Osteoblast (primary cell): ENCODE data around the gene KRTAP3-1. TPM values are rescaled to one million over a fixed set of nuclear protein-coding genes. Genes with fewer than 3 reads are reported as not detected.

Experiments used
- DNase-seq: peaks from one replicate; pipeline ENCODE4 v3.0.0; 2011; ENCODE audit warnings: low spot score, mixed read lengths; ENCODE audit not compliant: insufficient read length; ENCODE audit errors: missing footprints
- H2AFZ ChIP-seq: 2 replicates; pipeline ENCODE4 v1.6.0; 2011; ENCODE audit warnings: mild to moderate bottlenecking, low read length
- H3K27ac ChIP-seq: 2 replicates; pipeline ENCODE4 v1.5.1; 2011; ENCODE audit warnings: mild to moderate bottlenecking, low read depth, low read length, moderate library complexity
- H3K27me3 ChIP-seq: 2 replicates; pipeline ENCODE4 v1.6.0; 2012; ENCODE audit warnings: mild to moderate bottlenecking, control low read depth, inconsistent platforms, low read length, moderate library complexity; ENCODE audit not compliant: insufficient read depth
- H3K36me3 ChIP-seq: 2 replicates; pipeline ENCODE4 v1.5.1; 2011; ENCODE audit warnings: mild to moderate bottlenecking, low read length, control low read depth, moderate library complexity; ENCODE audit not compliant: insufficient read depth
- H3K4me1 ChIP-seq: 2 replicates; pipeline ENCODE4 v1.5.1; 2011; ENCODE audit warnings: mild to moderate bottlenecking, low read length, control low read depth, moderate library complexity; ENCODE audit not compliant: insufficient read depth
- H3K4me2 ChIP-seq: 2 replicates; pipeline ENCODE4 v1.6.0; 2011; ENCODE audit warnings: mild to moderate bottlenecking, low read length; ENCODE audit not compliant: insufficient read depth
- H3K4me3 ChIP-seq: fragments of 200-600 bp; sonication (generic); 3 replicates; pipeline ENCODE4 v1.5.1; 2012; ENCODE audit warnings: mild to moderate bottlenecking, low read length, inconsistent platforms; ENCODE audit not compliant: insufficient read depth
- H3K79me2 ChIP-seq: 2 replicates; pipeline ENCODE4 v1.6.0; 2012; ENCODE audit warnings: mild to moderate bottlenecking, low read length, control low read depth, inconsistent platforms; ENCODE audit not compliant: insufficient read depth
- H3K9me3 ChIP-seq: 2 replicates; pipeline ENCODE4 v1.5.1; 2011; ENCODE audit warnings: low read depth, low read length, control low read depth
- H4K20me1 ChIP-seq: 2 replicates; pipeline ENCODE4 v1.6.0; 2012; ENCODE audit warnings: mild to moderate bottlenecking, low read length, control low read depth; ENCODE audit not compliant: insufficient read depth
- total RNA-seq: library from RNA; depleted of rRNA; stranded (reverse); fragments of >200 nt; gene quantifications from 2 replicates; pipeline ENCODE4 v1.2.3, GENCODE V29; 2012
- TF ChIP-seq, protein P1 (sequence below): IDR thresholded peaks from 2 replicates; pipeline ENCODE4 v1.5.1; 2011; ENCODE audit warnings: mild to moderate bottlenecking, low read depth, low read length, moderate library complexity; ENCODE audit errors: extremely low read depth

The KRTAP3-1 gene
- total RNA-seq, 1 donor: not detected

DNA sequence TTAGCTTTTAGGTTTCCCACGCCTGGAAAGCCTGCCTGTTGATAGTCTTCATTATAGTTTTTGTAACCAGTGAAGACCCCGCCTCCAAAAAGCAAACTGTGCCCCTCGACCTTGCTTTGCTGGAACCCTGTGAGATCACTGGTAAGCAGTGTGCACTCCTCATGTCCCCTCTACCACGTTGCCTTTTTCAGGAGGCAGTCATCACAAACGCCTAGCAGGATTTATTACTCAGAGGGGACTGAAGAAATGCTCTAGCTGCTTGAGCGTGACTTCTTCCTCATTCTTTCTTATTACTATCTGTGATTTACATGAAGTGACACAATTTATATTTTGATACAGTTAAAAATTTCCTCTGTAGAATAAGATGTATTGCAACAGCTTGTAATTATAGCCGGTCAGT, 6.5 kb upstream of the KRTAP3-1 start:
- Histone ChIP-seq H3K27me3 (no peaks in the 10 kb centered on the region), H3K4me1 (no peaks in the 10 kb centered on the region), H3K79me2 (no peaks in the 10 kb centered on the region), H4K20me1 (no peaks in the 10 kb centered on the region), H3K4me2 (no peak overlapping the region), H3K36me3 (no peaks in the 10 kb centered on the region), H3K27ac (no peak overlapping the region), H3K9me3 (no peaks in the 10 kb centered on the region), H3K4me3 (no peak overlapping the region), H2AFZ (no peak overlapping the region)
- no peak for DNase-seq
- TF ChIP-seq, protein P1, sequence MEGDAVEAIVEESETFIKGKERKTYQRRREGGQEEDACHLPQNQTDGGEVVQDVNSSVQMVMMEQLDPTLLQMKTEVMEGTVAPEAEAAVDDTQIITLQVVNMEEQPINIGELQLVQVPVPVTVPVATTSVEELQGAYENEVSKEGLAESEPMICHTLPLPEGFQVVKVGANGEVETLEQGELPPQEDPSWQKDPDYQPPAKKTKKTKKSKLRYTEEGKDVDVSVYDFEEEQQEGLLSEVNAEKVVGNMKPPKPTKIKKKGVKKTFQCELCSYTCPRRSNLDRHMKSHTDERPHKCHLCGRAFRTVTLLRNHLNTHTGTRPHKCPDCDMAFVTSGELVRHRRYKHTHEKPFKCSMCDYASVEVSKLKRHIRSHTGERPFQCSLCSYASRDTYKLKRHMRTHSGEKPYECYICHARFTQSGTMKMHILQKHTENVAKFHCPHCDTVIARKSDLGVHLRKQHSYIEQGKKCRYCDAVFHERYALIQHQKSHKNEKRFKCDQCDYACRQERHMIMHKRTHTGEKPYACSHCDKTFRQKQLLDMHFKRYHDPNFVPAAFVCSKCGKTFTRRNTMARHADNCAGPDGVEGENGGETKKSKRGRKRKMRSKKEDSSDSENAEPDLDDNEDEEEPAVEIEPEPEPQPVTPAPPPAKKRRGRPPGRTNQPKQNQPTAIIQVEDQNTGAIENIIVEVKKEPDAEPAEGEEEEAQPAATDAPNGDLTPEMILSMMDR: no peak

DNA sequence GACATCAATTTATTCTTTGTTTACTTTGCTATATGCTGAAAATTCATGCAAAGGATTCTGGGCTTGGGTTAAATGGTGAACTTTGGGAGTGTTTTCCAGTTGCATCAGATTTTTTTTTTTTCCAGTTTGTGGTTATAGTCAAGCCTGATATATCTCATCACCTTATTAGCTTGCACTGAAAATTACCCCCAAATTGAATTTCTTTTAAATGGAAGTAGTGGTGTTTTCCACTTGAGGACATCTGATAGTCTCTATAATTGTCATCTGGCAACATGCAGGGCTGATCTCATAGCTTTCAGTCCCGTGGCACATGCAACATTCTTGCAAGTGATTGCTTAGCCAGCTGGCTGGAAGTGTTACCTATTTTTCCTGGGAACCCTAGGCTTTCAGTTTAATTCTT, 4.7 kb upstream of the KRTAP3-1 start:
- no peaks in the 10 kb centered on the region for H3K36me3 ChIP-seq
- H3K27me3 ChIP-seq: no peaks in the 10 kb centered on the region
- H4K20me1 ChIP-seq: no peaks in the 10 kb centered on the region
- H2AFZ ChIP-seq: no peak overlapping the region
- TF ChIP-seq, protein P1: no peak
- H3K4me2 ChIP-seq: no peak overlapping the region
- H3K79me2 ChIP-seq: no peaks in the 10 kb centered on the region
- no peak overlapping the region for H3K27ac ChIP-seq
- DNase-seq: no peak
- H3K9me3 ChIP-seq: no peaks in the 10 kb centered on the region
- no peak overlapping the region for H3K4me3 ChIP-seq
- no peaks in the 10 kb centered on the region for H3K4me1 ChIP-seq

DNA sequence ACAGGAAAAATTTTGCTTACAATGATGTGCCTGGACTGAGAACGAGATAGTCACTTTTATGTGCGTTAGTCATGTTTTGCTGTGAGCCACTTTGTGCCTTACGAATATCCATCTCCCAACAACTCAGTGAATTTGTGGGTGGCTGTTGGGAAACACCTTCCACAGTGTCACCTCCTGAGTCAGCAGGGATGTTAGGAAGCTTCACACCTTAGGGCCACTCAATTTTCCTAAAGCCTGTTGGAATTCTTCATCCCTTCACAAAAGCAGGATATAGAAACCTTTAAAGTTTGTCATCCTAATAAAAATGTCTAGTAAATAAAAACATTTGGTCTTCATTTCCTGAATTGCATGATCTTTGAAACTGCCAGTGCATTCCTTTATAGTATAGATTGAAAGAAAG, 4.3 kb upstream of the KRTAP3-1 start:
- Histone ChIP-seq H3K9me3 (no peaks in the 10 kb centered on the region), H3K36me3 (no peaks in the 10 kb centered on the region), H3K4me3 (no peak overlapping the region), H3K4me2 (no peak overlapping the region), H3K4me1 (no peaks in the 10 kb centered on the region), H2AFZ (peak overlapping the region; percentile 48), H3K27ac (no peak overlapping the region), H3K79me2 (no peaks in the 10 kb centered on the region), H3K27me3 (no peaks in the 10 kb centered on the region), H4K20me1 (no peaks in the 10 kb centered on the region)
- no peak for DNase-seq
- TF ChIP-seq, protein P1: no peak

DNA sequence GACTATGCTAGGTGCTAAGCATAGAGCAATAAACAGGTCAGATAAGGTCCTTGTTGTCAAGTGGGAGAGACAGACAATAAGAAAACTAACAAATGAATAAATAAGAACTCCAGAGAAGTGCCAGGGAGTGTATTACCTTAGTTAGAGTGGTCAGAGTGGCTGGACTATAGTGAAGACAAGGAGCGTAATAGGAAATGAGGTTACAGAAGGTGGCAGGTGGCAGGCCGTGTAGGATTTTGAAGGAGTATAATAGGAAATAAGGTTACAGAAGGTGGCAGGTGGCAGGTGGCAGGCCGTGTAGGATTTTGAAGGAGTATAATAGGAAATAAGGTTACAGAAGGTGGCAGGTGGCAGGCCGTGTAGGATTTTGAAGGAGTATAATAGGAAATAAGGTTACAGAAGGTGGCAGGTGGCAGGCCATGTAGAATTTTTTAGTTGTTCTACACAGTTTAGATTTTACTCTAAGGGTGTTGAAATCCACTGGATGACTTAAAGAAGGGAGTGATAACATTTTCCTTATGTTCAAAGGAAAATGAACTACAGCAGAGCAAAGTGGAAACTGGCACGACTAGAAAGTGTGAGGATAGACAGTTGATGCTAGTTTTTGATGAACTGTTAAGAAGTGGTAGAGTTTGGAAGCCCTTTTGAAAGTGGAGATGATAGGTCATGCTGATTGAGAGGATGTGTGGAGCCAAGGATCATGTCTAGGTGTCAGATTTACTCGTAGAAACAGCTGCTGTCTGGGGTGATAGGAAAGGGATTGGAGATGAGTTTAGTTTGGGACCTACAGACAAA, 3.6 kb upstream of the KRTAP3-1 start:
- TF ChIP-seq, protein P1: no peak
- Histone ChIP-seq H3K4me2 (no peak overlapping the region), H3K27ac (no peak overlapping the region), H4K20me1 (no peaks in the 10 kb centered on the region), H3K79me2 (no peaks in the 10 kb centered on the region), H3K4me1 (no peaks in the 10 kb centered on the region), H2AFZ (peak overlapping the region; percentile 48), H3K9me3 (no peaks in the 10 kb centered on the region), H3K27me3 (no peaks in the 10 kb centered on the region), H3K4me3 (no peak overlapping the region), H3K36me3 (no peaks in the 10 kb centered on the region)
- no peak for DNase-seq
